ENCODE measurements around the gene ASTN2.

ASTN2 gene

GRCh38 chr9:117300371-117301110, 114.3 kb downstream of the ASTN2 start:
- no peaks in the 10 kb centered on the region for H3K36me3 ChIP-seq (replicated peaks)
- H3K27me3 ChIP-seq (replicated peaks): no peaks in the 10 kb centered on the region
- no peak for TF ChIP-seq CTCF (IDR thresholded peaks at IDR 0.05; ENCODE audit: low read depth, low read length, missing control alignments)
- in situ Hi-C loops (cut with HindIII; ENCODE audit: low pct_ligation_motif_present, low sequenced_read_pairs): no loop called here
- no peak for DNase-seq
- H3K4me3 ChIP-seq (ENCODE audit: low read depth, low read length): no peak overlapping the region
- no peak overlapping the region for H3K27ac ChIP-seq

- no peaks in the 10 kb centered on the region for H3K27me3 ChIP-seq (replicated peaks)
- TF ChIP-seq CTCF (IDR thresholded peaks at IDR 0.05; ENCODE audit: low read depth, low read length, missing control alignments): no peak
- in situ Hi-C loops (cut with HindIII; ENCODE audit: low pct_ligation_motif_present, low sequenced_read_pairs): no loop called here
- no peaks in the 10 kb centered on the region for H3K36me3 ChIP-seq (replicated peaks)
- no peak overlapping the region for H3K4me3 ChIP-seq (ENCODE audit: low read depth, low read length)
- DNase-seq: no peak
- no peak overlapping the region for H3K27ac ChIP-seq
These were observed 118.4 kb downstream of the ASTN2 start for GRCh38 chr9:117296453-117296852.

- DNase-seq: no peak
- no peak for TF ChIP-seq CTCF (IDR thresholded peaks at IDR 0.05; ENCODE audit: low read depth, low read length, missing control alignments)
- in situ Hi-C loops (cut with HindIII; ENCODE audit: low pct_ligation_motif_present, low sequenced_read_pairs): no loop called here
These were observed 121.4 kb downstream of the ASTN2 start for GRCh38 chr9:117293206-117294114.

GRCh38 chr9:117290856-117291622, 123.8 kb downstream of the ASTN2 start:
- in situ Hi-C loops (cut with HindIII; ENCODE audit: low pct_ligation_motif_present, low sequenced_read_pairs): no loop called here
- no peak for TF ChIP-seq CTCF (IDR thresholded peaks at IDR 0.05; ENCODE audit: low read depth, low read length, missing control alignments)
- Histone ChIP-seq H3K27me3 (replicated peaks) (no peaks in the 10 kb centered on the region), H3K4me3 (ENCODE audit: low read depth, low read length) (no peak overlapping the region), H3K27ac (no peak overlapping the region), H3K36me3 (replicated peaks) (no peaks in the 10 kb centered on the region)
- DNase-seq: no peak

More at GRCh38 chr9:117293206-117294114, 121.4 kb downstream of the ASTN2 start:
- Histone ChIP-seq H3K4me3 (ENCODE audit: low read depth, low read length) (no peak overlapping the region), H3K27ac (no peak overlapping the region), H3K36me3 (replicated peaks) (no peaks in the 10 kb centered on the region), H3K27me3 (replicated peaks) (no peaks in the 10 kb centered on the region)

- Histone ChIP-seq H3K4me3 (ENCODE audit: low read depth, low read length) (no peak overlapping the region), H3K27me3 (replicated peaks) (no peaks in the 10 kb centered on the region), H3K27ac (no peak overlapping the region), H3K36me3 (replicated peaks) (no peaks in the 10 kb centered on the region)
- no peak for TF ChIP-seq CTCF (IDR thresholded peaks at IDR 0.05; ENCODE audit: low read depth, low read length, missing control alignments)
- in situ Hi-C loops (cut with HindIII; ENCODE audit: low pct_ligation_motif_present, low sequenced_read_pairs): no loop called here
- no peak for DNase-seq
These were observed 124.5 kb downstream of the ASTN2 start for GRCh38 chr9:117290306-117290840.

All from brain microvascular endothelial cell (primary cell).